NT2/D1 (cell line): ENCODE results near the gene KAT5.
A peak's percentile ranks its signal among the peaks of the same experiment; 100 is the strongest.
"Not testable (repeated sequence)": the region's sequence is repeated elsewhere in the genome, so short reads cannot be mapped to it uniquely, and the experiment has no call there.

Experiments
- DNase-seq: peaks from one replicate; pipeline ENCODE4 v3.0.0-alpha.2; 2011; ENCODE audit warnings: low read depth, low spot score
- H3K27me3 ChIP-seq: 2 replicates; pipeline ENCODE4 v1.6.0; 2011; ENCODE audit warnings: mild to moderate bottlenecking; ENCODE audit not compliant: insufficient read length, insufficient read depth
- H3K36me3 ChIP-seq: 2 replicates; pipeline ENCODE4 v1.6.1; 2011; ENCODE audit warnings: mild to moderate bottlenecking, low read length, mixed read lengths; ENCODE audit not compliant: insufficient read depth, insufficient read length
- H3K4me1 ChIP-seq: 2 replicates; pipeline ENCODE4 v1.5.1; 2011; ENCODE audit not compliant: insufficient read depth, insufficient read length
- H3K4me3 ChIP-seq: 2 replicates; pipeline ENCODE4 v1.5.1; 2011; ENCODE audit warnings: low read depth; ENCODE audit not compliant: insufficient read length
- H3K9ac ChIP-seq: 2 replicates; pipeline ENCODE4 v1.6.0; 2011; ENCODE audit warnings: low read depth; ENCODE audit not compliant: insufficient read length
- H3K9me3 ChIP-seq: 2 replicates; pipeline ENCODE4 v1.5.1; 2011; ENCODE audit warnings: mild to moderate bottlenecking, low read length; ENCODE audit not compliant: insufficient read depth
- SUZ12 ChIP-seq: IDR thresholded peaks from 2 replicates; pipeline ENCODE4 v1.6.1; 2011; ENCODE audit not compliant: insufficient read length, insufficient read depth; ENCODE audit errors: extremely low read depth
- YY1 ChIP-seq: IDR thresholded peaks from 2 replicates; pipeline ENCODE4 v1.6.1; 2011; ENCODE audit not compliant: insufficient read length, insufficient read depth
- ZNF274 ChIP-seq: IDR thresholded peaks from 2 replicates; pipeline ENCODE4 v1.6.1; 2011; ENCODE audit warnings: mild to moderate bottlenecking, low read depth, low read length

KAT5 gene

DNA sequence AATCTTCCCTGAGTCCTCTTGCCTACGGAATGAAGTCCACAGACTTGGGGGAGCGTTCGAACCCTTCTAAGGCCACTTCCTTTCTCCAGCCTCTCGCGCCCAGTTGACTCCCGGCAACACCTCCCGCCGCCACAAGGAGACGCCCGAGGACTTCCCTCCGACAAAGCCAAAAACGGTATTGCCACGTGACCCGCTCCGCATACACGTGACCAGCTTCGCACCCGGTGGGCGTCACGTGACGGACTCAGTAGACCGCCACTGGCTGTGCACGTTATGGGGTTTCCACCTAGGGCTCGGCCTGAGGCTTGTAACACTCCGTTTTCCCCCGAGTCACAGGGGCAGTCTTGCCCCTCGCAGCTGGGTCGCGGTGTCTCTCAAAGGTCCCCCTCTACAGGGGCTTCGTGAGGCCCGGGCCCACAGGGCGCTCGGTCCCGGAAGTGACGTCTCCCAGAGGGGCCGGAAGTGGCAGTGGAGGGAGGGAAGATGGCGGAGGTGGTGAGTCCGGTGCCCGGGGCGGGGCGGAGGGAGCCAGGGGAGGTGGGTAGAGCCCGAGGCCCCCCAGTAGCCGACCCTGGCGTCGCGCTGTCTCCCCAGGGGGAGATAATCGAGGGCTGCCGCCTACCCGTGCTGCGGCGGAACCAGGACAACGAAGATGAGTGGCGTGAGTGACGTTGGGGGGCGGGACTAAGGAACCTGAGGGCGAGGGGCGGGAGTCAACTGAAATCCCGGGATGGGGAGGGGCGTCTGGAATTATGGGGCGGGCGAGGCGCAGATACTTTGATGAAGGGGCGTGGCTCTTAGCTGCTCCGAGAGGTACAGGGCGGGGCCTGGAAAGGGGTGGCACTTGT is at the start of gene KAT5:
TSS of gene KAT5 (plus strand) at position 468 of the 848 bp plus-strand sequence. CDS start at position 484, 16 bp downstream.
- 0 out of 2 replicates have a peak, but pooled peaks cover 9% of the 10 kb centered on the region for H3K9me3 ChIP-seq
- peaks cover 43% of the 10 kb centered on the region for H3K36me3 ChIP-seq
- TF ChIP-seq ZNF274 (no peak), YY1 (peak; percentile 71)
- H3K27me3 ChIP-seq = peaks cover 10% of the 10 kb centered on the region
- peaks cover 5% of the 10 kb centered on the region for H3K4me1 ChIP-seq
- H3K9ac ChIP-seq = peak within 1 kb of the TSS; percentile 93
- DNase-seq = peak; percentile 97
- peak within 1 kb of the TSS; percentile 73 for H3K4me3 ChIP-seq

DNA sequence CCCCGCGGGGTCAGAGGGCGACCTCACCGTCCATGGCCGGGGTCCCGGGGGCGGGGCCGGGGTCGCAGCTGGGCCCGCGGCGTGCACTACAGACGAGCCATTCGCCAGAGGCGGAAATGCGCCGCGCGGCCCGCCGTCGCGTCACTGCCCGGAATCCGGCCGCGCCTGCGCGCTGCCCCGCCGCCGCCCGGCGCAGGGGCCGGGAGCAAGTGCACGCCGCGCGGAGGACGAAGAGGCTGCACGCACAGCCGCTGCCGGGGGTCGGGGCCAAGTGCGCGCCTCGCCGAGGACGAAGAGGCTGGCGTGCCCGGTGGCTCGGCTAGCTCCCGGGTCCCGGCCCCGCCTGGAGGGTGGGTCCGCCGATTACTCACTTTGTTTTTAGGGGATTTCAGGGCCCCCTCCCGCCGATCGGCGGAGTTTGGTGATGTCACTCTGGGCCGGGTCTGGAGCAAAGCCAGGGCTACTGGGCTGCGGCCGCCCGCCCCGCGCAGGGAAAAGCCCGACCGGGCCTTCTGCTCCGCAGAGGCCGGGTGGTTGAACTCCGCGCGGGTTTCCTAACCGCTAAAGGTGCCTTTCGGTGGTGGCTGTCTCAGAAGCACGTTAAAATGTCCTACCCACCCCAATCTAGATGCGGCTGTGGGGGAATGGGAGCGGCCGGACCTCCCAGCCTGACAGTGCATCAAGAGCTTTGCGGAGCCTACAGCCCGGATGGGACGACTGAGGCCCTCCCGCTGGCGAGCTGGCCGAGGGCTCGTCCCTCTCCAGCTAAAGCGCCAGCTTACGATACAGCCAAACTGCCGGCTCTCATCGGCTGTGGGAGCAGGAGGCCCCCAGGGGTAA is 49.0 kb upstream of the KAT5 start, which contains the start of gene RELA:
TSS of gene RELA (minus strand) at position 118 of the 840 bp plus-strand sequence. CDS start at position 34, 84 bp downstream.
- no peak for TF ChIP-seq ZNF274
- Histone ChIP-seq H3K4me3 (peak within 1 kb of the TSS; percentile 83), H3K4me1 (peaks cover 7% of the 10 kb centered on the region), H3K36me3 (peaks cover 38% of the 10 kb centered on the region), H3K9ac (peak within 1 kb of the TSS; percentile 96), H3K27me3 (no peaks in the 10 kb centered on the region), H3K9me3 (no peaks in the 10 kb centered on the region)
- peak; percentile 86 for DNase-seq

DNA sequence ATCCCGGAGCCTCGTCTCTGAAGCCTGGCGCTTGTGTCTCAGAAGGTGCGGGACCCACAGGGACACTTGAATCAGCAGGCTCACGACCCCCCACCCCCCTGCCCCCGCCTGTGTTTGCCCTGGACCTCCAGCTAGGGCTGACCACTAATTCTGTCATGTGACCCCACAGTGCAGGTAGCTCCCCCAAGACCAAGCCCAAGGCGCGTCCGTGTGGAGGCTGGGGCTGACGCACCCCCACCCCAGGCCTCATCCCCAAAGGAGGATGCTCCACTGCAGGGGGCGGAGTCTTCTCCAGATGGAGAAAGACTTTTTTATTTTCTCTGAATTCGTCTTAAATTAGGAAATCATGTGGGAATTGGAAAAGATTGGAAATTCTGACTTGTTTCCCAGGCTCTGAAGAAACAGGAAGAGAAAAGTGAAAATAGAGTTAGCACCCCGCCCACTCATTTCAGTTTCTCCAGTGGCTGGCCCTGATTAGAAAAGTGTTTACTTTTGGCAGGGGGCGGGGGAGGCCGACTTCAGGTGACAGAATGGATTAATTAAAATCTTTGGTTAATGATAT is 48.3 kb upstream of the KAT5 start:
- Histone ChIP-seq H3K9ac (peak overlapping the region; percentile 96), H3K4me3 (peak overlapping the region; percentile 83), H3K9me3 (no peaks in the 10 kb centered on the region), H3K36me3 (peaks cover 31% of the 10 kb centered on the region), H3K4me1 (peaks cover 7% of the 10 kb centered on the region), H3K27me3 (no peaks in the 10 kb centered on the region)
- TF ChIP-seq ZNF274 (no peak), SUZ12 (no peak), YY1 (no peak)
- no peak for DNase-seq

DNA sequence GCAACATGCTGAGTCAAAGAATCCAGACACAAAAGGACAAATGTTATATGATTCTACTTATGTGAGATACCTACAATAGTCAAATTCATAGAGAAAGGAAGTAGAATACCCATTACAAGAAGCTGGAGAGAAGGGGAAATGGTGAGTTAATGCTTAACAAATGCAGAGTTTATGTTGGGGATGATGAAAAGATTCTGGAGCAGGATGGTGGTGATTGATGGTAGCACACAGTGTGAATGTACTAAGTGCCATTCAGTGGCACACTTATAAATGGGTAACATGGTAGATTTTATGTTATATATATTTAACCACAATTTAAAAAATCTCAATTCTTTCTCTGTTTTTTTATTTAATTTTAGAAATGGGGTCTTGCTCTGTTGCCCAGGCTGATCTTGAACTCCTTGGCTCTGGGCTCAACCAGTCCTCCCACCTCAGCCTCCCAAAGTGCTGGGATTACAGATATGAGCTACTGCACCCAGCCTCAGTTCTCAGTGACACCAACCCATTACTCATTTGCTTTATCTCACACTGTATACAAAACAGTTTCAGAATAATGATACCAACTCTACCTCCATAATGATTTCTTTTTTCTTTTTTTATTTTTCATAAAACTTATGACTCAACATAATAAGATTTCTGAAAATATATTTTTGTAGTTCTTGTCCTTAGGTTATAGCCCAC is 39.7 kb upstream of the KAT5 start:
- H3K36me3 ChIP-seq = no peaks in the 10 kb centered on the region
- TF ChIP-seq YY1 (no peak), SUZ12 (no peak), ZNF274 (no peak)
- no peaks in the 10 kb centered on the region for H3K27me3 ChIP-seq
- H3K9ac ChIP-seq = no peak overlapping the region
- no peaks in the 10 kb centered on the region for H3K4me1 ChIP-seq
- no peaks in the 10 kb centered on the region for H3K9me3 ChIP-seq
- no peak overlapping the region for H3K4me3 ChIP-seq
- no peak for DNase-seq

DNA sequence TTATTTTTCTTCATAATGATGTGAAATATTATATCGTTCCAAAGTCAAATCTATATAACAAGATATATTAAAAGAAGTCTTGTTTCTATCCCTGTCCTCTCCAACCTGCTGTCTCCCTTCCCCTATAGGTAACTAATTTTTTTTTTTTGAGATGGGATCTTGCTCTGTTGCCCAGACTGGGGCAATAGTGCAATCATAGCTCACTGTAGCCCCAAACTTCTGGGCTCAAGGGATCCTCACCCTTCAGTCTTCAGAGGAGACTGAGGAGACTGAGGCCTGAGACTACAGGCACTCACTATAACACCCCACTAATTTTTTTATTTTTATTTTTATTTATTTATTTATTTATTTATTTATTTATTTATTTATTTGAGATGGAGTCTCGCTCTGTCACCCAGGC is 39.1 kb upstream of the KAT5 start:
- H3K36me3 ChIP-seq = no peaks in the 10 kb centered on the region
- no peak overlapping the region for H3K9ac ChIP-seq
- no peak overlapping the region for H3K4me3 ChIP-seq
- no peaks in the 10 kb centered on the region for H3K27me3 ChIP-seq
- H3K9me3 ChIP-seq = no peaks in the 10 kb centered on the region
- H3K4me1 ChIP-seq = no peaks in the 10 kb centered on the region
- TF ChIP-seq ZNF274 (no peak), SUZ12 (no peak), YY1 (no peak)
- DNase-seq = no peak

DNA sequence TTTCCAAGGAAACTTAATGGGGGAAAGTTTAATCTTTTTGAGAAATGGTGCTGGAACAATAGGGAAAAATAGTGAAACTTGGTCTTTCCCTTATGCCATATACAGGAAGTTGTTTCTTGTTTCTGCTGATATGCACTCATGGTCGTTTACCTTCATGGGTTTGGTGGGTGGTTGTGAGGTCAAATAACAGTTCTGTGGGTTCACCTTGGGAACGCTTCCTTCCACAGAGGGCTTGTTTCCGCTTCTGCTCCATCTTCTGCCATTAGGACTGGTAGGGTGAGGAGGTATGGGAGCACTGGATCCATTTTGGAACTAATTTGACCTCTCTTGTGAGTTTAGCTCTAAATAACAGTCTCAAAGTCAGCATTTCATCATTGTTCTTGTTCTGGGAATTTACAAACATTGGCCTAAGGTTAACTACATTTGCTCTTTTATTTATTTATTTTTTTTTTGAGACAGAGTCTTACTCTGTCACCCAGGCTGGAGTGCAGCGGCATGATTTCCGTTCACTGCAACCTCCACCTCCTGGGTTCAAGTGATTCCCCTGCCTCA is 31.8 kb upstream of the KAT5 start:
- Histone ChIP-seq H3K9ac (no peak overlapping the region), H3K27me3 (no peaks in the 10 kb centered on the region), H3K36me3 (no peaks in the 10 kb centered on the region), H3K4me3 (no peak overlapping the region), H3K4me1 (no peaks in the 10 kb centered on the region), H3K9me3 (no peaks in the 10 kb centered on the region)
- DNase-seq = no peak
- TF ChIP-seq ZNF274 = no peak
- TF ChIP-seq SUZ12 = no peak
- no peak for TF ChIP-seq YY1

DNA sequence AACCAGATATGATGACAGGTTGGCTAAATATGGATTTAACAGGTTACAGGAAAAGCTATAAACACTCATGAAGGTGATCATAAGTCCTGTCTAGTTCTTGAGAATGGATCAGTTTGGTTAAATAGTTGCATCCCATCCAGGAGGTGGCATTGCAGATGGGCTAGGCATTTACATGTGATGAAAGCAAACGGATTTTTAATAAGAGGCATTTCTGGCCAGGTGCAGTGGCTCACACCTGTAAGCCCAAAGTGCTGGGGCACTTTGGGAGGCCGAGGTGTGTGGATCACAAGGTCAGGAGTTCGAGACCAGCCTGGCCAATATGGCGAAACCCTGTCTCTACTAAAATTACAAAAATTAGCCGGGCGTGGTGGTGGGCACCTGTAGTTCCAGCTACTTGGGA is 28.6 kb upstream of the KAT5 start:
- not testable (repeated sequence) for H3K9ac ChIP-seq, H3K27me3 ChIP-seq, H3K4me3 ChIP-seq, DNase-seq, H3K36me3 ChIP-seq, H3K9me3 ChIP-seq, H3K4me1 ChIP-seq
